Liver (tissue), 9 donors: ENCODE results near the gene NUDT8. TPM values are rescaled to one million over a fixed set of nuclear protein-coding genes. Genes with fewer than 3 reads are reported as not detected.

ENCODE experiments used
- DNase-seq: peaks from one replicate; pipeline ENCODE4 v3.0.0-alpha.2; 2017; ENCODE audit warnings: low spot score
- H3K27ac ChIP-seq, 2 donors: one replicate each; pipeline ENCODE4 v1.7.0; 2013; ENCODE audit warnings: inconsistent platforms in 2 of 2, low read length in 2 of 2, control low read depth in 1 of 2, low read depth in 1 of 2, mild to moderate bottlenecking in 1 of 2
- H3K27me3 ChIP-seq, 4 donors: one replicate each; pipeline versions ENCODE4 v1.6.1 to v1.7.0; 2013; ENCODE audit warnings: low read length in 3 of 4, inconsistent platforms in 1 of 4, mild to moderate bottlenecking in 1 of 4, moderate library complexity in 1 of 4; ENCODE audit not compliant: control insufficient read depth in 4 of 4, insufficient read depth in 4 of 4
- H3K36me3 ChIP-seq, 4 donors: one replicate each; pipeline versions ENCODE4 v1.6.1 to v1.7.0; 2013; ENCODE audit warnings: low read length in 3 of 4, mild to moderate bottlenecking in 3 of 4, low read depth in 1 of 4, moderate library complexity in 1 of 4; ENCODE audit not compliant: control insufficient read depth in 4 of 4, insufficient read depth in 3 of 4
- H3K4me1 ChIP-seq, 4 donors: one replicate each; pipeline versions ENCODE4 v1.6.1 to v1.7.0; 2013; ENCODE audit warnings: low read length in 3 of 4, mild to moderate bottlenecking in 3 of 4, moderate library complexity in 1 of 4; ENCODE audit not compliant: control insufficient read depth in 4 of 4, insufficient read depth in 4 of 4
- H3K4me3 ChIP-seq, 3 donors: one replicate each; pipeline versions ENCODE4 v1.6.1 to v1.7.0; 2013; ENCODE audit warnings: low read length in 3 of 3, control low read depth in 1 of 3, low read depth in 1 of 3, mild to moderate bottlenecking in 1 of 3
- H3K9ac ChIP-seq, 2 donors: one replicate each; pipeline ENCODE4 v1.7.0; 2013; ENCODE audit warnings: low read length in 2 of 2, mild to moderate bottlenecking in 2 of 2, moderate library complexity in 2 of 2, control low read depth in 1 of 2, low read depth in 1 of 2
- H3K9me3 ChIP-seq, 4 donors: one replicate each; pipeline versions ENCODE4 v1.6.1 to v1.7.0; 2013; ENCODE audit warnings: low read length in 3 of 4; ENCODE audit not compliant: control insufficient read depth in 4 of 4
- FOXA1 ChIP-seq: IDR thresholded peaks from 2 replicates; pipeline ENCODE4 v1.6.1; 2016; ENCODE audit warnings: antibody characterized with exemption
- FOXA2 ChIP-seq: IDR thresholded peaks from 2 replicates; pipeline ENCODE4 v1.6.1; 2016; ENCODE audit warnings: antibody characterized with exemption
- HNF4A ChIP-seq, 2 donors: conservative IDR thresholded peaks; 2 replicates each; pipeline ENCODE4 v1.6.1; 2016; ENCODE audit warnings: antibody characterized with exemption in 2 of 2, mild to moderate bottlenecking in 2 of 2
- HNF4G ChIP-seq: IDR thresholded peaks from 2 replicates; pipeline ENCODE4 v1.6.1; 2016; ENCODE audit warnings: antibody characterized with exemption
- JUND ChIP-seq, 2 donors: IDR thresholded peaks; 2 replicates each; pipeline ENCODE4 v1.6.1; 2016; ENCODE audit warnings: antibody characterized with exemption in 2 of 2
- NR2F2 ChIP-seq: IDR thresholded peaks from 2 replicates; pipeline ENCODE4 v1.6.1; 2016; ENCODE audit warnings: antibody characterized with exemption
- RAD21 ChIP-seq, 2 donors: IDR thresholded peaks; 2 replicates each; pipeline ENCODE4 v1.6.1; 2016; ENCODE audit warnings: antibody characterized with exemption in 2 of 2, mild to moderate bottlenecking in 2 of 2
- RXRA ChIP-seq, 2 donors: IDR thresholded peaks; 2 replicates each; pipeline ENCODE4 v1.6.1; 2017 to 2018; ENCODE audit warnings: antibody characterized with exemption in 2 of 2, mild to moderate bottlenecking in 1 of 2
- SP1 ChIP-seq: IDR thresholded peaks from 2 replicates; pipeline ENCODE4 v1.6.1; 2018; ENCODE audit warnings: antibody characterized with exemption, mild to moderate bottlenecking
- TAF1 ChIP-seq: conservative IDR thresholded peaks from 2 replicates; pipeline ENCODE4 v1.6.1; 2016; ENCODE audit warnings: antibody characterized with exemption, mild to moderate bottlenecking
- YY1 ChIP-seq: IDR thresholded peaks from 2 replicates; pipeline ENCODE4 v1.6.1; 2016; ENCODE audit warnings: antibody characterized with exemption, mild to moderate bottlenecking
- WGBS: extraction: QIAGEN DNeasy Blood & Tissue Kit; methylation state at CpG from one replicate; pipeline ENCODE4 v1.1.7; 2013; 5-methylcytosine and 5-hydroxymethylcytosine counted together
- polyA plus RNA-seq, 2 donors: library from polyadenylated mRNA; stranded (reverse) in 1 of 2; unstranded in 1 of 2; fragments of 200-250 nt in 1 of 2; fragments of >200 nt in 1 of 2; fragmentation: Nextera tagmentation in 1 of 2; extraction: Ambion mirVana in 1 of 2; gene quantifications; one replicate each; pipeline versions ENCODE4 v1.2.1 to v1.2.3, GENCODE V29; 2013 to 2015
- total RNA-seq, 2 donors: library from RNA; depleted of rRNA; stranded (reverse); fragments of >200 nt; gene quantifications; one replicate each; pipeline ENCODE4 v1.2.3, GENCODE V29; 2014
- TF ChIP-seq, protein P1 (sequence below): IDR thresholded peaks from 2 replicates; pipeline ENCODE4 v1.6.1; 2016; ENCODE audit warnings: antibody characterized with exemption, mild to moderate bottlenecking
- TF ChIP-seq, protein P2 (sequence below): IDR thresholded peaks from 2 replicates; pipeline ENCODE4 v1.6.1; 2016; ENCODE audit warnings: antibody characterized with exemption
- TF ChIP-seq, protein P3 (sequence below): IDR thresholded peaks from 2 replicates; pipeline ENCODE4 v1.6.1; 2016; ENCODE audit warnings: antibody characterized with exemption
- donor health status: healthy.
- donor health status: healthy.
- donor health status: healthy.
- donor health status: healthy.
- donor health status: healthy.

Gene NUDT8
- total and polyA plus RNA-seq, 4 donors: 19.5 to 66.9 (median 24.4) TPM

DNA sequence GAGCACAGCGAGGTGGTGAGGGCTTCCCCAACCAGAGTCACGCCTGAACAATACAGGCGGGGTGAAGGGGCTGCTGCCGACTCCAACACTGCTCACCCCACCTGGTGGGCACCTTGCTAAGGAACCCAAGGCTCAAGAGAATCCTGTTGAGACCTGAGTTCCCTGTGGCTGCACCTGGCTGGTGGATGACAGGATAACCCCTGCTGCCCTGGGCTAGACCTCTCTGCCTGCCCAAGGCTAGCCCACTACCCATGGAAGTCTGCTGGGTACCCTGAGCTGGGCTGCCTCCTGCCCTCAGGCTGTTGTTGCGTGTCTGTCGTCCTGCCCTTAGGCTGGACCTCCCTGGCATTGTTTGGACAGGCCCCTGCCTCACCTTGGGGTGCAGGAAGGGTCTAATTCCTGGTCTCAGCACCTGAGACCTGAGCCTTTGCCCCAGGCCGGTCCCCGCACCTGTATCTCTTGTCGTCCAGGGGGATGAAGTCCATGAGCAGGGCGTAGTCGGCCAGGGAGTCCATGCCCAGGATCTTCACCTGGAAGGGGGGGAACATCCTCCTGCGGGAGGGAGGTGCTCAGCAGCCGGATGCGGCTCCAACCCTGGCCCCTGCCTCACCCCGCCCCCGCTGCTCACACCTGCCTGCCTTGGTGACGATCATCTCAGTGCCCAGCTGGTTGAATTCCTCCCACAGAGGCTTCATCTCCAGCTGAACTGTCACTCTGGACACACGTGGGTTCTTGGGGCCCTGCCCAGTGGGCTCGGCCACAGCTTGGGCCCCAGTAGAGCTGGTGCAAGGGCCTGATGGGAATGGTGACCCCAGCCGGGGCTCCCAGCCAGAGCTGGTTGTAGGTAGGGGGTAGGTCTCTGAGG is 4.9 kb upstream of the NUDT8 start:
- Histone ChIP-seq H3K27ac (no peak overlapping the region), H3K9ac (no peak overlapping the region), H3K27me3 (no peaks in the 10 kb centered on the region), H3K4me3 (no peak overlapping the region), H3K4me1 (peaks cover 7 to 32% (median 28%) of the 10 kb centered on the region in 4 donors), H3K36me3 (no peaks in the 10 kb centered on the region), H3K9me3 (no peaks in the 10 kb centered on the region)
- WGBS: 82% methylated on average over 20 of the region's 20 CpGs
- TF ChIP-seq FOXA1 (no peak), HNF4G (no peak), FOXA2 (no peak), JUND (IDR thresholded peaks at IDR 0.05) (no peak), TAF1 (no peak), RAD21 (IDR thresholded peaks at IDR 0.05) (no peak), YY1 (no peak), NR2F2 (no peak), SP1 (no peak), RXRA (IDR thresholded peaks at IDR 0.05) (no peak)
- TF ChIP-seq, protein P1, sequence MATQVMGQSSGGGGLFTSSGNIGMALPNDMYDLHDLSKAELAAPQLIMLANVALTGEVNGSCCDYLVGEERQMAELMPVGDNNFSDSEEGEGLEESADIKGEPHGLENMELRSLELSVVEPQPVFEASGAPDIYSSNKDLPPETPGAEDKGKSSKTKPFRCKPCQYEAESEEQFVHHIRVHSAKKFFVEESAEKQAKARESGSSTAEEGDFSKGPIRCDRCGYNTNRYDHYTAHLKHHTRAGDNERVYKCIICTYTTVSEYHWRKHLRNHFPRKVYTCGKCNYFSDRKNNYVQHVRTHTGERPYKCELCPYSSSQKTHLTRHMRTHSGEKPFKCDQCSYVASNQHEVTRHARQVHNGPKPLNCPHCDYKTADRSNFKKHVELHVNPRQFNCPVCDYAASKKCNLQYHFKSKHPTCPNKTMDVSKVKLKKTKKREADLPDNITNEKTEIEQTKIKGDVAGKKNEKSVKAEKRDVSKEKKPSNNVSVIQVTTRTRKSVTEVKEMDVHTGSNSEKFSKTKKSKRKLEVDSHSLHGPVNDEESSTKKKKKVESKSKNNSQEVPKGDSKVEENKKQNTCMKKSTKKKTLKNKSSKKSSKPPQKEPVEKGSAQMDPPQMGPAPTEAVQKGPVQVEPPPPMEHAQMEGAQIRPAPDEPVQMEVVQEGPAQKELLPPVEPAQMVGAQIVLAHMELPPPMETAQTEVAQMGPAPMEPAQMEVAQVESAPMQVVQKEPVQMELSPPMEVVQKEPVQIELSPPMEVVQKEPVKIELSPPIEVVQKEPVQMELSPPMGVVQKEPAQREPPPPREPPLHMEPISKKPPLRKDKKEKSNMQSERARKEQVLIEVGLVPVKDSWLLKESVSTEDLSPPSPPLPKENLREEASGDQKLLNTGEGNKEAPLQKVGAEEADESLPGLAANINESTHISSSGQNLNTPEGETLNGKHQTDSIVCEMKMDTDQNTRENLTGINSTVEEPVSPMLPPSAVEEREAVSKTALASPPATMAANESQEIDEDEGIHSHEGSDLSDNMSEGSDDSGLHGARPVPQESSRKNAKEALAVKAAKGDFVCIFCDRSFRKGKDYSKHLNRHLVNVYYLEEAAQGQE: no peak
- TF ChIP-seq, protein P2, sequence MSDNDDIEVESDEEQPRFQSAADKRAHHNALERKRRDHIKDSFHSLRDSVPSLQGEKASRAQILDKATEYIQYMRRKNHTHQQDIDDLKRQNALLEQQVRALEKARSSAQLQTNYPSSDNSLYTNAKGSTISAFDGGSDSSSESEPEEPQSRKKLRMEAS: no peak
- TF ChIP-seq, protein P3, sequence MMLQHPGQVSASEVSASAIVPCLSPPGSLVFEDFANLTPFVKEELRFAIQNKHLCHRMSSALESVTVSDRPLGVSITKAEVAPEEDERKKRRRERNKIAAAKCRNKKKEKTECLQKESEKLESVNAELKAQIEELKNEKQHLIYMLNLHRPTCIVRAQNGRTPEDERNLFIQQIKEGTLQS: no peak
- no peak for DNase-seq

DNA sequence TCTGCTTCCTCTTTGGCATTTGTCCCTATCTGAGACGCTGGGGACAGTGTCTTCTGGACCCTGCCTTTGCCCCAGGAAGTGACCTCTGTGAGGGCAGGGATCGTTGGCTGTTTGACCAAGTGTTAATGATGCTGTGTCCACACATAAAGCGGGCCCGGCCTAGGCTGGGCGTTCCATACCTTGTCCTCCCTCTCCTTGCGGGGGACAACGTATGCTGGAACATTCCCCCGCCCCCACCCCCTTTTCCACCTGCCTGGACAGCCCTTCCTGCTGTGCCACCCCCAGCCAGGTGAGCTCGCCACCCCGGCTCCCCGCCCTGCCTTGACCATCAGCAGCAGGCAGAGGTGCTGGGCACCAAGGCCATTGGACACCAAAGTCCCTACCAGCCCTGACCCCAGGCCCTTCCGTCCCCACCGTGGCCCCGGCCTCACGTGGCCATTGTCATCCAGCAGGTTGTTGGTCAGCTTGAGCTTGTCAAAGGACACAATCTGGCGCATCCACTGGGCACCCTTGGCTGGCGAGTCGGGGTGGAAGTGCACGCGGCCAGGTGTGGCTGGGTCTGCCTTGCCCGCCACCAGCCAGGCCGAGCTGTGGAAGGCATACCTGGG is 4.1 kb upstream of the NUDT8 start:
- DNase-seq: peak; percentile 37

More for the DNA sequence above, 4.1 kb upstream of the NUDT8 start:
- Histone ChIP-seq H3K4me3 (no peak overlapping the region), H3K9ac (no peak overlapping the region), H3K36me3 (no peaks in the 10 kb centered on the region), H3K4me1 (peaks cover 9 to 38% (median 33%) of the 10 kb centered on the region in 4 donors), H3K9me3 (no peaks in the 10 kb centered on the region), H3K27ac (no peak overlapping the region), H3K27me3 (no peaks in the 10 kb centered on the region)
- 81% methylated on average over 22 of the region's 22 CpGs for WGBS
- TF ChIP-seq FOXA2 (no peak), HNF4A (conservative IDR thresholded peaks at IDR 0.05) (peak in 1 of 2 donors; percentile 18)
